Thyroid gland (tissue), 4 donors: ENCODE data around the gene PTGS1. TPM values are rescaled to one million over a fixed set of nuclear protein-coding genes. Genes with fewer than 3 reads are reported as not detected.

Source experiments
- DNase-seq, 2 donors: peaks; one replicate each; pipeline ENCODE4 v3.0.0-alpha.2; 2019
- H3K27ac ChIP-seq, 3 donors: fragments of 200-600 bp; sonication (generic); 1 replicate in 2 of 3; 2 replicates in 1 of 3; pipeline ENCODE4 v1.5.1; 2016 to 2019; ENCODE audit warnings: mild to moderate bottlenecking in 1 of 3, moderate library complexity in 1 of 3
- H3K27me3 ChIP-seq: fragments of 200-600 bp; sonication (generic); one replicate; pipeline ENCODE4 v1.5.1; 2019
- H3K36me3 ChIP-seq, 2 donors: fragments of 200-600 bp; sonication (generic); one replicate each; pipeline ENCODE4 v1.5.1; 2016 to 2019
- H3K4me1 ChIP-seq, 2 donors: fragments of 200-600 bp; sonication (generic); one replicate each; pipeline ENCODE4 v1.5.1; 2017 to 2019
- H3K4me3 ChIP-seq, 3 donors: fragments of 200-600 bp; sonication (generic); replicated peaks in 1 of 3; 1 replicate in 2 of 3; 2 replicates in 1 of 3; pipeline ENCODE4 v1.5.1; 2016; ENCODE audit warnings: mild to moderate bottlenecking in 1 of 3
- H3K9me3 ChIP-seq: fragments of 200-600 bp; sonication (generic); one replicate; pipeline ENCODE4 v1.5.1; 2017
- CTCF ChIP-seq, 6 experiments: fragments of 200-600 bp in 3 of 6; fragments of 450-650 bp in 3 of 6; sonication (generic) in 3 of 6; IDR thresholded peaks; one replicate each; pipeline ENCODE4 v1.5.1; 2016 to 2019; ENCODE audit warnings: antibody characterized with exemption in 6 of 6, mild to moderate bottlenecking in 2 of 6, inconsistent platforms in 1 of 6, moderate library complexity in 1 of 6
- POLR2A ChIP-seq, 2 donors: fragments of 450-650 bp; IDR thresholded peaks; one replicate each; pipeline ENCODE4 v1.6.1; 2017; ENCODE audit warnings: antibody characterized with exemption in 2 of 2, mild to moderate bottlenecking in 2 of 2, moderate library complexity in 1 of 2
- WGBS, 2 donors: methylation state at CpG; one replicate each; pipeline ENCODE4 v1.1.5; 2017; 5-methylcytosine and 5-hydroxymethylcytosine counted together
- intact Hi-C: fragments of 100-400 bp; cut with DNase I; formaldehyde crosslinking; loops from one replicate; pipeline ENCODE4 v1.15.1; 2023
- total RNA-seq, 4 donors: library from RNA; depleted of rRNA; stranded (reverse); fragments of >200 nt; gene quantifications; one replicate each; pipeline ENCODE4 v1.2.3, GENCODE V29; 2016

Gene PTGS1
- total RNA-seq, 4 donors from 2014 or later = 2.3 to 4.0 (median 3.5) TPM

GRCh38 chr9:122382901-122383850 is 12.4 kb downstream of the PTGS1 start:
- Histone ChIP-seq H3K27me3 (no peaks in the 10 kb centered on the region), H3K4me1 (no peaks in the 10 kb centered on the region), H3K9me3 (no peaks in the 10 kb centered on the region), H3K4me3 (no peak overlapping the region), H3K36me3 (no peaks in the 10 kb centered on the region), H3K27ac (no peak overlapping the region)
- 70 to 72% methylated on average over 10 of the region's 16 CpGs for WGBS, 2 donors
- intact Hi-C loops = no loop called here
- TF ChIP-seq POLR2A (IDR thresholded peaks at IDR 0.05) (no peak), CTCF (IDR thresholded peaks at IDR 0.05) (no peak)
- DNase-seq = no peak

- Histone ChIP-seq H3K27me3 (no peaks in the 10 kb centered on the region), H3K4me3 (no peak overlapping the region), H3K9me3 (no peaks in the 10 kb centered on the region), H3K27ac (no peak overlapping the region), H3K4me1 (no peaks in the 10 kb centered on the region), H3K36me3 (no peaks in the 10 kb centered on the region)
- intact Hi-C loops = no loop called here
- TF ChIP-seq POLR2A (IDR thresholded peaks at IDR 0.05) = no peak
- no peak for TF ChIP-seq CTCF (IDR thresholded peaks at IDR 0.05)
- WGBS, 2 donors = 77 to 78% methylated on average over 3 to 7 of the region's 7 CpGs
- DNase-seq = no peak
Observed at GRCh38 chr9:122383992-122384461, 13.2 kb downstream of the PTGS1 start.

GRCh38 chr9:122386311-122386872 is 15.6 kb downstream of the PTGS1 start:
- H3K36me3 ChIP-seq = no peaks in the 10 kb centered on the region
- no peak for DNase-seq

GRCh38 chr9:122387536-122387935 is 16.7 kb downstream of the PTGS1 start:
- H3K36me3 ChIP-seq = no peaks in the 10 kb centered on the region
- no peak for TF ChIP-seq POLR2A (IDR thresholded peaks at IDR 0.05)
- no peak for TF ChIP-seq CTCF (IDR thresholded peaks at IDR 0.05)
- WGBS, 2 donors = 92% methylated on average over 3 of the region's 3 CpGs
- no peaks in the 10 kb centered on the region for H3K9me3 ChIP-seq
- H3K4me1 ChIP-seq = no peaks in the 10 kb centered on the region
- no peak overlapping the region for H3K4me3 ChIP-seq
- intact Hi-C loops = no loop called here
- DNase-seq = no peak
- H3K27me3 ChIP-seq = no peaks in the 10 kb centered on the region
- H3K27ac ChIP-seq = no peak overlapping the region

More at GRCh38 chr9:122386311-122386872, 15.6 kb downstream of the PTGS1 start:
- Histone ChIP-seq H3K27ac (no peak overlapping the region), H3K4me3 (no peak overlapping the region), H3K9me3 (no peaks in the 10 kb centered on the region), H3K4me1 (no peaks in the 10 kb centered on the region), H3K27me3 (no peaks in the 10 kb centered on the region)
- intact Hi-C loops = no loop called here
- 82 to 88% methylated on average over 8 of the region's 8 CpGs for WGBS, 2 donors
- TF ChIP-seq POLR2A (IDR thresholded peaks at IDR 0.05) (no peak), CTCF (IDR thresholded peaks at IDR 0.05) (no peak)

GRCh38 chr9:122389195-122389594 is 18.4 kb downstream of the PTGS1 start:
- Histone ChIP-seq H3K36me3 (no peaks in the 10 kb centered on the region), H3K9me3 (no peaks in the 10 kb centered on the region), H3K27ac (no peak overlapping the region), H3K4me3 (no peak overlapping the region), H3K27me3 (no peaks in the 10 kb centered on the region), H3K4me1 (no peaks in the 10 kb centered on the region)
- DNase-seq = no peak
- 94 to 95% methylated on average over 5 of the region's 5 CpGs for WGBS, 2 donors
- TF ChIP-seq POLR2A (IDR thresholded peaks at IDR 0.05) (no peak), CTCF (IDR thresholded peaks at IDR 0.05) (no peak)
- intact Hi-C loops = no loop called here
